Common myeloid progenitor, CD34-positive (primary cell): Measurements from ENCODE around the gene ZFP69.

ENCODE experiments used
- CTCF ChIA-PET: fragments of 350-600 bp; sonication (Branson Sonifier 250); formaldehyde crosslinking; loops from one replicate; lab custom pipeline; 2021; ENCODE audit warnings: antibody characterized with exemption; lab: Charles Lee
- POLR2A ChIA-PET: fragments of 350-600 bp; sonication (Branson Sonifier 250); formaldehyde crosslinking; loops from one replicate; lab custom pipeline; 2021; ENCODE audit warnings: antibody characterized with exemption; lab: Charles Lee
- DNase-seq, 3 donors: peaks; one replicate each; pipeline versions ENCODE4 v3.0.0 to v3.0.0-alpha.2; 2013
- H3K27ac ChIP-seq, 2 experiments: 1 replicate in 1 of 2; 2 replicates in 1 of 2; pipeline ENCODE4 v1.7.0; 2013; ENCODE audit warnings: inconsistent platforms in 2 of 2, low read length in 2 of 2, mild to moderate bottlenecking in 2 of 2, low read depth in 1 of 2, moderate library complexity in 1 of 2; ENCODE audit not compliant: severe bottlenecking in 2 of 2, insufficient read depth in 1 of 2, poor library complexity in 1 of 2
- H3K27me3 ChIP-seq, 5 experiments: replicated peaks in 2 of 5; 1 replicate in 3 of 5; 2 replicates in 2 of 5; pipeline versions ENCODE4 v1.6.1 to v1.7.0; 2013; ENCODE audit warnings: low read length in 4 of 5, mild to moderate bottlenecking in 2 of 5, moderate library complexity in 2 of 5, inconsistent platforms in 1 of 5; ENCODE audit not compliant: insufficient read depth in 5 of 5, control insufficient read depth in 4 of 5
- H3K36me3 ChIP-seq, 4 experiments: 1 replicate in 2 of 4; 2 replicates in 2 of 4; pipeline versions ENCODE4 v1.6.1 to v1.7.0; 2013; ENCODE audit warnings: low read length in 3 of 4, control low read depth in 1 of 4, mild to moderate bottlenecking in 1 of 4; ENCODE audit not compliant: control insufficient read depth in 4 of 4, insufficient read depth in 4 of 4
- H3K4me1 ChIP-seq, 4 experiments: 1 replicate in 3 of 4; 2 replicates in 1 of 4; pipeline versions ENCODE4 v1.6.1 to v1.7.1; 2013; ENCODE audit warnings: low read length in 3 of 4, mild to moderate bottlenecking in 3 of 4, control low read depth in 1 of 4, inconsistent platforms in 1 of 4, moderate library complexity in 1 of 4; ENCODE audit not compliant: control insufficient read depth in 4 of 4, insufficient read depth in 4 of 4; ENCODE audit errors: control extremely low read depth in 1 of 4
- H3K4me3 ChIP-seq, 7 experiments: 1 replicate in 4 of 7; 2 replicates in 3 of 7; pipeline versions ENCODE4 v1.5.1 to v1.7.0; 2013; ENCODE audit warnings: mild to moderate bottlenecking in 7 of 7, low read length in 6 of 7, moderate library complexity in 6 of 7, inconsistent platforms in 2 of 7, low read depth in 2 of 7, control low read depth in 1 of 7; ENCODE audit not compliant: insufficient read depth in 4 of 7, control insufficient read depth in 1 of 7; ENCODE audit errors: extremely low read depth in 1 of 7
- H3K9me3 ChIP-seq, 5 experiments: 1 replicate in 4 of 5; 2 replicates in 1 of 5; pipeline versions ENCODE4 v1.6.1 to v1.7.1; 2013; ENCODE audit warnings: low read length in 4 of 5, mild to moderate bottlenecking in 2 of 5, inconsistent platforms in 1 of 5, low read depth in 1 of 5, moderate library complexity in 1 of 5; ENCODE audit not compliant: control insufficient read depth in 4 of 5, insufficient read depth in 2 of 5; ENCODE audit errors: control extremely low read depth in 1 of 5
- WGBS: methylation state at CpG from one replicate; pipeline ENCODE4 v1.1.5; 2013; ENCODE audit not compliant: insufficient coverage; 5-methylcytosine and 5-hydroxymethylcytosine counted together

ZFP69 gene

DNA sequence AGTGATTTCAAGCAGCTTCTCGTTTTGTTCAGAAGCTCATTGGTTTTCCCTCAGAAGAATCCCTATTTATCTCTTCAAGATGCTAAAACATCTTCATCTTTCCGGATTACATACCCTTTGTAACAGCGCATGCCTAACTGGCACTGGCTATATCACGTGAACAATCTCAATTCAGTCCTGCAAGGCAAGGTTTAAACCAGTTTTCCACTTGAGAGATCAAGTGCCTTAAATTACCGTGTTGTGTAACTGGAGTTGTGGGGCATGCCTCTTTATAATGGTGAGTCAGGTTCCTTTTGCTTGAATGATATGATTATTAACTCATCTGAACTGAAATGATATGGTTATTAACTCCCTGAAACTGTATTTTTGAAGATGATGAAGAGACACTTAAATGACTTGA, 37.8 kb upstream of the ZFP69 start:
- POLR2A ChIA-PET, result no interaction called here
- H3K27ac ChIP-seq, result no peak overlapping the region
- H3K4me1 ChIP-seq, result peaks cover 0 to 2% (median 0%) of the 10 kb centered on the region in 4 experiments
- H3K9me3 ChIP-seq, result peaks cover 0 to 2% (median 0%) of the 10 kb centered on the region in 5 experiments
- H3K36me3 ChIP-seq, result no peaks in the 10 kb centered on the region
- no peaks in the 10 kb centered on the region for H3K27me3 ChIP-seq
- WGBS, result 98% methylated on average over 4 of the region's 5 CpGs
- DNase-seq, result no peak
- H3K4me3 ChIP-seq, result no peak overlapping the region
- CTCF ChIA-PET, result interaction anchor here (1.1 to 4.3 kb wide), 9 partner anchors 8 to 297 kb away, joined by 3 to 14 read pairs (median 5); partner anchors contain the start of genes ZFP69B and ZNF684

DNA sequence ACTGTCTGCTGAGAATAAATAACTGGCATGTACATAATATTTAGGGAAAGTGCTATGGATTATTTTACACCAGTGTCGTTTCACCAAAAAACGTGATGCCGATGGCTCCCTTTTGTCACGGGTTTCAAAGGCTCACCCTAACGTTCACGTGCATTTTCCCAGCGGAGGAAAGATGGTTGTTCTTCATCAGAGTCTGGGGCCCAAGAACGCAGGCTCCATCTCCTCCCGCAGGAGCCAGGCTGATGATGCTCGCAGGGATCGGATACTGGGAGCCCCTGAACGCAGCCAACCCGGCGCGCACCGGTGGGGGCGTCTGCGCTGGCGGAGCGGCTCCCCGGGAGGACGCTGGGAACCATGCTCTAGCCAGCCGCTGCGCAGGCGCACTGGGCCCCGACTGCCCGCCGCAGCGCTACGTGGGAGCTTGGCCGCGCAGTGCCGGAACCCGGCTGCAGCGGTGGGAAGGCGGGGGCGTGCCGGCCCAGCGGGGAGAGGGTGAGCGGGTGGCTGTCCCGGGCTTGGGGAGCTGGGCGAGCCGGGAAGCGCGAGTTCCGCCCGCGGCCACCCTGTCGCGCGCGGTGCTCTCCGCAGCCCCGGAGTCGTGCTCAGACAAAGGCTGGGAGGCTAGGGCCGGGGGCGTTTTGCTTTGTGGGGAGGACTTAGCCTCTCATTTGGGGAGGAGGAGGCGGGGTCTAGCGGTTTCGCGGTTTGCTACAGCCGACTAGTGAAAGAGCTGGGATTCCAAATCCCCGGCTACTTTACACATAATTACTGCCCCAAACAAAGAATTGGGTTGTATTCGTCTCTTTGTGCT, 27.2 kb upstream of the ZFP69 start, which contains the start of gene ZFP69B:
Gene ZFP69B, plus strand, starts transcription at position 793 of the 811 bp plus-strand sequence. CDS start 486 bp downstream, outside the sequence.
- Histone ChIP-seq H3K4me1 (peaks cover 3 to 17% (median 11%) of the 10 kb centered on the region in 4 experiments), H3K27ac (peak within 1 kb of the TSS; percentile 41 to 71), H3K36me3 (peaks cover 0 to 13% (median 2%) of the 10 kb centered on the region in 4 experiments), H3K27me3 (no peaks in the 10 kb centered on the region), H3K9me3 (peaks cover 2 to 40% (median 24%) of the 10 kb centered on the region in 5 experiments), H3K4me3 (peak within 1 kb of the TSS; percentile 44 to 80 (median 77))
- POLR2A ChIA-PET, result no interaction called here
- 0% methylated on average over 48 of the region's 64 CpGs for WGBS
- CTCF ChIA-PET, result interaction anchor here (1.6 kb wide), 1 partner anchor 11 kb away, joined by 6 read pairs; no protein-coding TSS in a partner anchor
- peak; percentile 91 to 94 (median 94) for DNase-seq

DNA sequence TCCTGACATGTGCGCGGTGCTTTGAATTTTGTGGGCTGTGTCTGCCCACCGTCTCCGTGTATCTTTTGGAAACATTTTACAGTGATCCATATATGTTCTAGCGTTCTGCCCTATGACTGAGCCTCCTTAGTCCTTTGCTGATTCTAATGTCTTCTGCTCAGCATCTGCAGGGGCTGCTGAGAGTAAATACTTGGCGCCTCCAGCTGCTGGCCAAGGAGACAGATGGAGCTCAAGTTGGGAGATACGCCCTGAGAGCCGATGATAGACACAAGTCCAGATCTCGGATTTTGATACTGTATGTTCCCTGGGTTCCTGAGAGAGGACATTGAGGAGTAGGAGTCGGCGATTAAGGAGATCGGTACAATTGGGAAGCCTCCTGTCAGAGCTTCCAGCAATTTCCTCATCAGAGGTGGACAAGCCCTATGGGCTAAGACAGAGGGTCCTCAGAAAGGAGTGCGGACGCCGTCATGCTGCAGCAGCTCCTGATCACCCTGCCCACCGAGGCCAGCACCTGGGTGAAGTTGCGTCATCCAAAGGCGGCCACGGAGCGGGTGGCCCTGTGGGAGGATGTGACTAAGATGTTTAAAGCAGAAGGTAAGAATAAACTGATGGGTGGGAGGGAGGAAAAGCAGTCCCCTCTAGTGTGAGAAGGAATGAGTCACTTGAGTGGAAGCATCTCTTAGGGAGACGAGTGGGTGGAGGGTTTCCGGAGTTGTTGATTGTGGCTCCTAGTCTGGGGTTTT, 26.4 kb upstream of the ZFP69 start:
- DNase-seq, result peak; percentile 52 to 93 (median 91)
- ChIA-PET POLR2A (no interaction called here), CTCF (interaction anchor here (1.6 kb wide), 1 partner anchor 12 kb away, joined by 6 read pairs; no protein-coding TSS in a partner anchor)
- 45% methylated on average over 20 of the region's 22 CpGs for WGBS
- Histone ChIP-seq H3K27me3 (no peaks in the 10 kb centered on the region), H3K9me3 (peaks cover 4 to 43% (median 24%) of the 10 kb centered on the region in 5 experiments), H3K4me3 (peak overlapping the region; percentile 44 to 80 (median 77)), H3K27ac (peak overlapping the region; percentile 41 to 71), H3K4me1 (peaks cover 3 to 17% (median 11%) of the 10 kb centered on the region in 4 experiments), H3K36me3 (peaks cover 0 to 19% (median 3%) of the 10 kb centered on the region in 4 experiments)

DNA sequence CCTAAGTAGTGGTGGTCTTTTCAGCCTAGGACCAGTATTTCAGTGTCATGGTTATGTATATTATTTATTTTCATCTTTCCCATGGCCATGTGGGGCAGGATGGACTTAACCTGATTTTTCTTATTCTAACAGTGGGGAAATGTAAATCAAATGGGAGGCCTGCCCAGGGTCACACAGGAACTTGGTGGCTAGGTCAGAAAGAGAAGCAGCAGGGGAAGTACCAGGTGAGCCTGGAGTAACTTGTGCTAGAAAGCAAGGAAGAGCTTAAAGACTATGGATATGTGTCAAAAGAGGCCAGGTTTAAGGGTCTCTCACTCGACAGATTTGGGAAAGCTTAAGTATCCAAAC, 25.9 kb upstream of the ZFP69 start:
- H3K4me3 ChIP-seq, result peak overlapping the region in 5 of 7 experiments; percentile 48 to 80 (median 77)
- no peaks in the 10 kb centered on the region for H3K27me3 ChIP-seq
- no peak for DNase-seq
- peak overlapping the region in 1 of 2 experiments; percentile 43 for H3K27ac ChIP-seq
- H3K4me1 ChIP-seq, result peaks cover 3 to 17% (median 11%) of the 10 kb centered on the region in 4 experiments
- H3K36me3 ChIP-seq, result peaks cover 0 to 22% (median 3%) of the 10 kb centered on the region in 4 experiments
- peaks cover 4 to 43% (median 23%) of the 10 kb centered on the region in 5 experiments for H3K9me3 ChIP-seq
- POLR2A ChIA-PET, result no interaction called here
- CTCF ChIA-PET, result no interaction called here
- no CpG with 5 or more reads among the region's 1 CpG for WGBS

DNA sequence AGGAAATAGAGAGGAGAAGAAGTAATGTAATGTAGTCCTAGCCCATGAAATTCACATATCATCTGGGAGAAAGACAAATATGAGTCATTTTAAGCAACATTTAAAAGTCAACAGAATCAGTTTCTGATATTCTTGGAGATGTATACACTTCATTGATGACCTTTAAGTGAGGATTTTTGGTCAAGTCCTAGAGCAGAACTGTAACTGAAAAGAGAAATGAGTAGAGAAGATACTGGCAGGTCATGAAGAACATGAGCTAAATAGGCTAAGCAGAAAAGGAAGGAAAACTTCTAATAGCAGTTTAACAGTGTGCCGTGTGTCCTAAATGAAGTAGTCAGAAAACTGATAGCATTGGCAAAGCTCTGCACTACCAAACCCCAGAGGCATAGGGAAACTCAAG, 22.2 kb upstream of the ZFP69 start:
- Histone ChIP-seq H3K36me3 (peaks cover 4 to 57% (median 8%) of the 10 kb centered on the region in 4 experiments), H3K27ac (no peak overlapping the region), H3K9me3 (peaks cover 16 to 73% (median 36%) of the 10 kb centered on the region in 5 experiments), H3K27me3 (no peaks in the 10 kb centered on the region), H3K4me3 (no peak overlapping the region), H3K4me1 (peaks cover 3 to 11% (median 9%) of the 10 kb centered on the region in 4 experiments)
- ChIA-PET POLR2A (no interaction called here), CTCF (interaction anchor here (1.4 kb wide), 1 partner anchor 17 kb away, joined by 4 read pairs; no protein-coding TSS in a partner anchor)
- DNase-seq, result no peak
- WGBS, result 30% methylated on average over 1 of the region's 1 CpG

DNA sequence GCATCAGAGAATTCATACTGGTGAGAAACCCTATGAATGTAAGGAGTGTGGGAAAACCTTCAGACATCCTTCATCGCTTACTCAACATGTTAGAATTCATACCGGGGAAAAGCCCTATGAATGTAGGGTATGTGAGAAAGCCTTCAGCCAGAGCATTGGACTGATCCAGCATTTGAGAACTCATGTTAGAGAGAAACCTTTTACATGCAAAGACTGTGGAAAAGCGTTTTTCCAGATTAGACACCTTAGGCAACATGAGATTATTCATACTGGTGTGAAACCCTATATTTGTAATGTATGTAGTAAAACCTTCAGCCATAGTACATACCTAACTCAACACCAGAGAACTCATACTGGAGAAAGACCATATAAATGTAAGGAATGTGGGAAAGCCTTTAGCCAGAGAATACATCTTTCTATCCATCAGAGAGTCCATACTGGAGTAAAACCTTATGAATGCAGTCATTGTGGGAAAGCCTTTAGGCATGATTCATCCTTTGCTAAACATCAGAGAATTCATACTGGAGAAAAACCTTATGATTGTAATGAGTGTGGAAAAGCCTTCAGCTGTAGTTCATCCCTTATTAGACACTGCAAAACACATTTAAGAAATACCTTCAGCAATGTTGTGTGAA, 14.0 kb upstream of the ZFP69 start:
- POLR2A ChIA-PET, result no interaction called here
- Histone ChIP-seq H3K4me3 (no peak overlapping the region), H3K4me1 (no peaks in the 10 kb centered on the region), H3K9me3 (peaks cover 29 to 91% (median 60%) of the 10 kb centered on the region in 5 experiments), H3K27me3 (no peaks in the 10 kb centered on the region), H3K36me3 (peaks cover 7 to 37% (median 11%) of the 10 kb centered on the region in 4 experiments), H3K27ac (no peak overlapping the region)
- WGBS, result 100% methylated on average over 2 of the region's 3 CpGs
- CTCF ChIA-PET, result interaction anchor here (0.7 kb wide), 1 partner anchor 144 kb away, joined by 3 read pairs; no protein-coding TSS in a partner anchor
- peak in 2 of 3 donors; percentile 10 to 36 for DNase-seq
